HG03520 (cell line): ENCODE results near the gene EML6.
A peak's percentile ranks its signal among the peaks of the same experiment; 100 is the strongest.
"Not testable (repeated sequence)": the region's sequence is repeated elsewhere in the genome, so short reads cannot be mapped to it uniquely, and the experiment has no call there.

Experiments
- ATAC-seq: cut with Tn5 transposase; IDR thresholded peaks from one replicate; pipeline ENCODE4 v1.9.1; 2021; ENCODE audit warnings: mild to moderate bottlenecking, moderate library complexity; ENCODE audit not compliant: unreplicated experiment

The EML6 gene

DNA sequence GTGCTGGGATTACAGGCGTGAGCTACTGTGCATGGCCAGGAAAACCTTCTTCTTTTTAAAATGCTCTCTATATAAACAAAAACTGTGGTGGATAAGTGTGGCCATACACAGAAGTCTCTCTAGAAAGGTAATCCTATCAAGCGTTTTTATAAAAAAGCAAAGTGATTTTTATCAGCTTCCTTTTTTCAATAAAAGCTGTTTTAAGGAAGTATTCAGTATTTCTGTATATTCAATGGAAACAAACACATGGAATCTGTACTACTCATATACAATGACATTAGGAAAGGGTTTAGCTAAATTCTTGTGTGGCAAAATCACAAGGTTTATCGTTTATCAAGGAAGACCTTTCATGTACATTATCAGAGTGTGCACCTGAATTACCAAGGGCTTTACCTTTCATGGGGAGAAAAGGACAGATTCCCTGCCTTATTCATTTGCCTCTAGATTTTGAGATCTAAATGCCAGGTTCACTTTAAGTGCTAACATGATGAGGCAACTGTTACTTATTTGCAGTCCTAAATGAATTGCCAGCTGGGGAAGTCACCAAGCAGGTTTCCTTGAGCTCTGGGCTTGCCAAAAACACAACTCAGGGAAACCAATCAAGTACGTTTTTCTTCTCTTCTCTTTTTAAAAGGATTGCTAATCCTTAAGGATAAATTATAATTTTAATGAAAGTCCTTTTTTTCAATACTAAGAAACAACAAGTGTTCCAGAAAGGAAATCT is 256.0 kb downstream of the EML6 start:
- no peak for ATAC-seq

DNA sequence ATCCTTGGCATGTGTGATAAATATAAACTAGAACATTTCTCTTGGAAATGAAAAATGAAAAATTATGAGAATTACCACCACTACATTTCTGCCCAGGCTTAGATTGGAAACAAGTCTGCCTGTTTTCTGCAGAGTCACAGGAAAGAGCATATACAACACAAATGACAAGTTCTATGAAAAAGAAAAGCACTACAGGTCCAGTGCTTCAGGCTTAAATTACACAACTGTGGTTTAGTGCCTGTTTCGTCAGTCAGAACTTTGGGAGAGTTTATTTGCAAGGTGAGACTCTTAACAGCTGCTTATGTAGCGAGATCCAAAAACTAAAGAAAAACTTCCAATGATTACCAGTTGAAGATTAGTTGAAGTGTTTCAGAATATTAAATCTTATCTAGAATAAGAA is 257.9 kb downstream of the EML6 start:
- no peak for ATAC-seq

DNA sequence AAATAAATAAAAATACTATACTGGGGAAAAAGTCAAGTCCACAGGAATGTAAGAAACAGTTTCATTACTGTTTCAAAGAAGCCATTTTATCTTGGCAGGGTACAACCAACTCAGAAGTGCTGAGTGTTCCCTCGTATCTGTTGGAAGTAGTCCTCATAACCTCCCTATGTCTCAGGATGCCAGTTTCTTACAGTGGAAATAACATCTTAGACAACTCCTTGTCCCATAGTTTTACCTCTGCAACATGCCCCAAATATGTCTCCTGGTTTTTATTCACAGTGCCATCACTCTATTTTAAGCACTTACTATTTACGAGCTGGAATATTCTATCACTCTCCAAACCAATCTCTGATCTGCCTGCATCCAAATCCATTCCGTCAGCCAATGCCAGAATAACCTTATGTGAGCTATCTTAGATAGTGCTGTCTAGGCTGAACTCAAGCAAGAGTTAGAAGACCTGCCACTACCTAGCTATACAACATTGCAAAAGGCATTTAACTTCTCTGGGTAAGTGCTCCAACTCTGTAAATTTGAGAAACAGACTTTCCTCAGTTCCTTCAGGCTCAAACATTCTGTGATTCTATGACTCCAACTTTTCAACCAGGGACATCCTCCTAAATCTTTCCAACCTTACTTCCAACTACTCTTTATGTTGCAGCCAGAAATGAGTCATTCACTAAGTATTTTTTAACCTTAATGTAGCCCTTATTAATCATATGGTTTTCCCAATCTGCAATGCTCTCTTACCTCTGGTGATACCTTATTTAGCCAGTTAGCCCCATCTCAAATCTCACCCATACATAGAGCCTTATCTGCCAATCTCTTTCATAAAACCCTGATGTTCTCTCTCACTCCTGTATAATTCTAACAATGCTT is 260.1 kb downstream of the EML6 start:
- ATAC-seq = no peak

DNA sequence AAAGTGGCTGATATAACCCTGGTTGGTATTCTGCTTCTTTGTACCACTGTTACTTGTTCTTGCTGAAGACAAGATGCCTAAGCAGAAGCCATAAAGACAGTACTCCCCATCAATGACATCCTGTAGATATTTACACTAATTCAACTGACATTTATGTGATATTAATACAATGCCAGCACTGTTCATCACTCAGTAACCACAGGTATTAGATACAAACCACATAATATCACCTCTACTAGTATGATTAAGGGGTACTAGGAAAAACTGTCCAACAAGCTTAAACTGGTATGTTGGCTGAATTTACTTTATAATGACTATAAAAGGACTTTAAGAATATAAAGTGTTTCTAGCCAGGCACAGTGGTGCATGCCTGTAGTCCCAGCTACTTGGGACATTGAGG is 261.0 kb downstream of the EML6 start:
- no peak for ATAC-seq

DNA sequence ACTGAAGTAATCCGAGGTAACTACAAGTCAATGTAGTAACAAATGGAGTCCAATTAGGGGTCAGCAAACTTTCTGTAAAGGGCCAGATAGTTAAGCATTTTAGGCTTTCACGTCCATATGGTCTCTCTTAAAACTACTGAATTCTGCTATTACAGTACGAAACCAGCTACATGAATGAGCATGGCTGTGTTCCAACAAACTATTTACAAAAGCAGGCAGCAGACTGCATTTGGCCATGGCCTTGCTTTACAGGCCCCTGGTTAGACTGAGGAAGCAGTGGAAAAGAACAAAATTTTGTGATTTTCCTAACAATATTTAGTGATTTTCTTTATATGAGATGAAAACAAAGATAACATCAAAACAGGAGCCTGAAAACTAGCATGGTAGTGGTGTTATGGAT is 262.8 kb downstream of the EML6 start:
- no peak for ATAC-seq

DNA sequence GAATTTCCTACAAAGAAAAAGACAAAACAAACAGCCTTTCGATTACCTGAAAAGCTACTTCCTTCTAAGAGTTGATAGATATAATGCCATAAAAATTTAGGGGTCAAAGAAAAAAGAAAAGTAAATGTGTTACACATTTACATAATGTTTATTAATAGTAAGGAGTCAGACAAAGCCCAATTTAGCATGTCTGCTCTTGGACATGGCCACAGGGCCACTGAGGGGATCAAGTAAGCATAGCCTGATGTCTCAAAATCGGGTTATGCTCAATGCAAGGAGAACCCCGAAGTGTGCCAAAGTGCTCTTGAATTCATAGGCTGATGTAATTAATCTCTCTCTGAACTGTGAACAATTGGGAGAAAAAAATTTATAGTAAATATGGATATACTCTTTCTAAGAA is 265.1 kb downstream of the EML6 start:
- no peak for ATAC-seq

DNA sequence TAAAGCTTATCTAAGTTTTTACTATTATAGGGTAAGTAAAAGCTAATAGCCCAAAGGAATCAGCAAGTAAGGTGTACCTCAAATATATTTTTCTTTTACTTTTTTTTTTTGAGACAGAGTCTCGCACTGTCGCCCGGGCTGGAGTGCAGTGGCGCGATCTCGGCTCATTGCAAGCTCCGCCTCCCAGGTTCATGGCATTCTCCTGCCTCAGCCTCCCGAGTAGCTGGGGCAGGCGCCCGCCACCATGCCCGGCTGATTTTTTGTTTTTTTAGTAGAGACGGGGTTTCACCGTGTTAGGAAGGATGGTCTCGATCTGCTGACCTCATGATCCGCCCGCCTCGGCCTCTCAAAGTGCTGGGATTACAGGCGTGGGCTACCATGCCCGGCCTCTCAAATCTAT is 267.2 kb downstream of the EML6 start:
- not testable (repeated sequence) for ATAC-seq

DNA sequence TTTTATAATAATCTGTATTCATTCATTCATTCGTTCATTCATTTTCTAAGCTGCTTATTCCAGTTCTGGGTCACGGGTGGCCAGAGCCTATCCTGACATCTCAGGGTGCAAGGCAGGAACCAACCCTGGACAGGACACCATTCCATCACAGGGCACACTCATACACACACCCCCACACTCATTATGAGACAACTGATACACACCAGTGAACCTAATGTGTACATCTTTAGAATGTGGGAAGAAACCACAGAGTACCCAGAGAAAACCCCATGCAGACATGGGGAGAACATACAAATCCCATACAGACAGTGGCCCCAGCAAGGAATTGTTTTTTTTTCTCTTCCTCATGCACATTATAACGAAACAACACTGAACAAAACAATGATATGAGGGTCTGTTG is 272.1 kb downstream of the EML6 start:
- no peak for ATAC-seq

DNA sequence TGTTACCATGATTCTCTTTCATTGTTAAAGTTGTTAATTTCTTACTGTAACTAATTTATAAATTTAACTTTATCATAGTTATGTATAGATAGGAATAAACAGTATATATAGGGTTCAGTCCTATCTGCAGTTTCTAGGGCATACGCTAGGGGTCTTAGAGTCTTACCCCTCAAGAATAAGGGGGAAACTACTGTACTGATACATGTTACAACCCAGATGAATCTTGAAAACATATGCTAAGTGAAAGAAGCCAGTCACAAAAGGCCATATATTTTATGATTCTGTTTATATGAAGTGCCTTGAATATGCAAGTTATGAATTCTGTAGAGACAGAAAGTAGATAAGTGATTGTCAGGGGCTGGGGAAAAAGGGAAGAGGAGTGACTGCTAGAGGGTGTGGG is 274.4 kb downstream of the EML6 start:
- no peak for ATAC-seq

DNA sequence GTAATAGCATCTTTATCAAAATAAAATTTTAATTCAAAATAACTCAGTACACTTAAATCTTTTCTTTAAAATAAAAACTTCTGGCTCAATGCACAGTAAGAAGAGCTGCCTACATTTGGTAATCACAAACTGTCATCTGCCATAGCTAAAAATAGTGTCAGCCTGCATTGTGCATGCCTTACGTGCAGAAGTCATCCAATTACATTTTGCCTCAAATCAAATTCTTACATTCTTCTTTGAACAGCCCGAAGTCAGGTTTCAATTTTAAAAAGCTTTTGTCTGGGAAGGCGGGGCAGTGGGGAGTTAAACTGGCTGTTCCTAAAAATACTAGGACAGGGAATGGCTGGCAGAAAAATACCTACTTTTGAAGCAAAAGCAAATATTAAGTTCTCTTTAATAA is 275.7 kb downstream of the EML6 start:
- ATAC-seq = no peak

DNA sequence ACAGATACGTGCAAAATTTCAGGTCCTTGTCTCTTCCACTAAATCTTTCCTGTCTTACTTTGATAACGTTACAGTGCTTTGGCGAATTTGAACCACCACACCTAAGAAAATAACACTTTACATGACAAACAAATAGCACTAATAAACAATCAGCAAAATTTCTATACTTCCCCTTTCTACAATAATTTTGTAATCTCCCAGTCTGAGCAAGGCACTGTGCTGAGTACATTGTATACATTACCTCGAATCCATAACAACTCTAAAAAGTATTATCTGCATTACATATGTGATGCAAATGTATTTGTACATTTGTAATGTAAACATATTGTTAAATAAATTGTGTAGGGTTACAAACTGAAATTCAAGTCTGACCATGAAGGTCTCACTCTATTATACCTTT is 276.9 kb downstream of the EML6 start:
- no peak for ATAC-seq

DNA sequence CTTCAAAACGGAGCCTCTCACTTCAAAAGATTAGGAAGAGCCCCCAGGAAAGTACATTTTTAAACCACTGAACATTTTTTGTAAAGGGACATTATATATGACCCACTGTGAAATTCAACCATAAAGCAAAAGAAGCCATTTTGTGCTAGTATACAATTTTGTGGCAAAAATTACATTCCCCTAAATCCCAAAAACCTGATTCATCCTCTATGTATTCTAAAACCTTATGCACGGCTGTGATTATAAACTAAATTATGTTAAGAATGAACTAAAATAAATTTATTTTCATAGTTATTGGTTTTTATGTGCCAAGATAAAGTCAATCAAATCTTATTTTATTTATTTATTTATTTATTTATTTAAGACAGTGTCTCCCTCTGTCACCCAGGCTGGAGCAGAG is 278.3 kb downstream of the EML6 start:
- ATAC-seq = no peak

DNA sequence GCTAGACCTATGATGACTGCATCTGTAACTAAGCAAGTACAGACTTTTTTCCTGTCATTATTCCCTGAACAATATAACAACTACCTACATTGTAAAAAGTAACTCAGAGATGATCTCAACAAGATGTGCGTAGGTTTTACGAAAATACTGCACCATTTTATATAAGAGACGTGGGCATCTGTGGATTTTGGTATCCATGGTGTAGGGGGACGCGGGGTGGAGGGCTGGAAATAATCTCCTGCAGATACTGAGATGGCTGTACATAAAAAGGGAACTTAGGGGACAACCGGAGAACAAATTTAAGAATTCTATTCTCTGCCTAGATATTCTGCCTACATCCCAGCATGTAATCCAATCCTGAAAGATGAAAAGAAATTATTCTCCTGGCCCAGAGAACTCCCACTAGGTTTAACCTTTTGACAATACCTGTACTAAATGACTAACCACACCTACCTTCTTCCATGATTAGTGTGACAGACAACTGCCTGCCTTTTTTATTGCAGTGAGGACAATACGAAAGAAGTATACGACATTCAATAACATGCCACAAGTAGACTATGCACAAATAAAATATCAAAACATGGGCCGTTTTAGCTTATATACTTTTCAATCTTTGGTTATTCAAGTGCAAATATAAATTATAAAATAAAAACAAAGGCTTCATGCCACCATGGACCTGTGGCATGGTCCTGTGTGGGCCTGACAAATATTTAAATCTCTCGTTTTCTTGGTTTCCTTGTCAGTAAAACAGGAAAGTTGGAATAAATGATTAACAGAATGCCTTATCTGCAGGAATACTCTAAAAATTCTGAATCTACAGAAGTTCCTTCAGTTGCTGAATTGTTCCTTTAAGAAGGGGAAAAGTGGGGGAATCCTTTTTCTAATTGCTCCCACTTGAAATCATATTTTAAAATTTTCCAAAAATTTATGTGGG is 280.5 kb downstream of the EML6 start:
- no peak for ATAC-seq

DNA sequence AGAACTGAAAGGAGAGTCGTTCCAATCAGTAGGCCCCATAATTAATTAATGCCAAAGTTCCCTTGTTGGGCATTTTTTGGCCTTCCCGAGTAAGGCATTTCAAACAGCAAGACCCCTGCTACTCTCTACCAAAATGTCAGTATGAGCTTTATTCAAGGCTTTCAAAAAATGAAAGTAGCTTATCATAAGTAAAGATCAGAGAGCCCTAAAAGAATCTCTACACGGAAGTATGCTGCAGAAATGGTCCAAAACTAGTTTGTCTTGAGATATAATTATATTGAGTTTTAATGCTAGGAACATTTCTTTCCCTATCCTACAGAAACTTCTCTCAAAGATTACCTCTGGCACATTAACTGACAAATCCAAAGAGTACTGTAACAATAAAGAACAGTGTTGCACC is 282.8 kb downstream of the EML6 start:
- ATAC-seq = no peak

DNA sequence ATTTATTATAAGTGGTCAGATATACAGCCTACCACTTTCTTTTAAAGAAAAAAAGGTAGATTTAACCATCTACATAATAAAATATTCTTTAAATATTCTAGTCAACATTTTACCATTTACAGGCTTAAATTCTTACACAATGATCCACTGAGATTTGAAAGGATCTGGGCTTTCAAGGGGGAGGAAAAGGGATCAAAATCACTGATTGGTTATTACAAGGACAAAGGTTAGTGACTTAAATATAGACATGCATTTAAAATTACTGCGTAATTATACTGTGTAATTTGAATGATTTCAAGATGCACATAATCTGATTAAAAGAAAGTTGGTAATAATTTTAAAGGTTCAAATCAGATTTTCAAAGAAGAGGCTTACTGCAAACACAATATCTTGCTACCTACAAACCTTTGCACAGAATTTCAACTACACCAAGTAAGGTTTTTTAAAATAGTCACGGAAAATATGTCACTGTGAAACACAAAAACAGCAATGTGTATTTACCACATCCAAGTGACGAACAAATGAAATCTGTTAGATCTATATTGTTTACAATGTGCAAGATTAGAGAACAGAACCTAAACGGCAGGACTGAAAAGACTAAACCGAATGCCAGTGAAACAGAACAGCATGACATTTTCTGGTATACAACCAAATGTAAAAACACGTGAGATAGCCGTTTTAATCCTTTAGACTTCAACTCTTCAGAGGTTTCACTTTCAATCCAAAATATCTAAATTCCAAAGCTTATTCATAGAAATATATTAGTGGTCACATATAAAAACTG is 286.0 kb downstream of the EML6 start:
- ATAC-seq = no peak

DNA sequence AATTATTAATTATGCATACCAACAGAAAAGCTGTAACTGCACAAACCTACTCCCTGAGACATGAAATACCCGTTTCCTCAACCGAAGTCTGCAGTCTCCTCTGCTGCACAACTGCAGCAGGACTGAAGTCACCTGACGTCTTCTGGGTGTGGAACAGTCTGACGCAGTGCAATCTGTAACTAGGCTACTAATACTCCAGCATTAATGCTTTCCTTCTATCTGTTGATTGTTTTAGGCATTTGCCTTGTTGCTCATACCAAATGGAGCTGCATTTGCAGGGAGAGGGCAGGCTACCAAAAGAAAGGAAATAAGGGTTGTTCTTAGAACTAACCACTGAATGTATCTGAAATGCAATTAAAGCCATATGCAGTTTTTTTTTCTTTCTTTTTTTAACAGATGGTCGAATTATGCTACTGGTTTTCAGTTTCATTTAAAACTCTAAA is 286.7 kb downstream of the EML6 start:
- peak; percentile 88 for ATAC-seq

DNA sequence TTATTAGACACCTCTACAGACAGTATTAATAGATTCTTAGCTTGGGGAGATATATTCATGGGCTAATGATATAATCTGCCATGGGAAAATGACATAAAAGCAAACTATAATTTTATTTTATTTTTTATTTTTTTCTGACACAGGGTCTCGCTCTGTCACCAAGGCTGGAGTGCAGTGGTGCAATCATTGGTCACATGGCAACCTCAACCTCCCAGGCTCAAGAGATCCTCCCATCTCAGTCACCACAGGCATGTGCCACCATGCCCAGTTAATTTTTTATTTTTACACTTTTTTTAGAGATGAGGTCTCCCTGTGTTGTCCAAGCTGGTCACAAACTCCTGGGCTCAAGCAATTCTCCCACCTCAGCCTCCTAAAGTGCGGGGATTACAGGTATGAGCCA is 287.5 kb downstream of the EML6 start:
- no peak for ATAC-seq

DNA sequence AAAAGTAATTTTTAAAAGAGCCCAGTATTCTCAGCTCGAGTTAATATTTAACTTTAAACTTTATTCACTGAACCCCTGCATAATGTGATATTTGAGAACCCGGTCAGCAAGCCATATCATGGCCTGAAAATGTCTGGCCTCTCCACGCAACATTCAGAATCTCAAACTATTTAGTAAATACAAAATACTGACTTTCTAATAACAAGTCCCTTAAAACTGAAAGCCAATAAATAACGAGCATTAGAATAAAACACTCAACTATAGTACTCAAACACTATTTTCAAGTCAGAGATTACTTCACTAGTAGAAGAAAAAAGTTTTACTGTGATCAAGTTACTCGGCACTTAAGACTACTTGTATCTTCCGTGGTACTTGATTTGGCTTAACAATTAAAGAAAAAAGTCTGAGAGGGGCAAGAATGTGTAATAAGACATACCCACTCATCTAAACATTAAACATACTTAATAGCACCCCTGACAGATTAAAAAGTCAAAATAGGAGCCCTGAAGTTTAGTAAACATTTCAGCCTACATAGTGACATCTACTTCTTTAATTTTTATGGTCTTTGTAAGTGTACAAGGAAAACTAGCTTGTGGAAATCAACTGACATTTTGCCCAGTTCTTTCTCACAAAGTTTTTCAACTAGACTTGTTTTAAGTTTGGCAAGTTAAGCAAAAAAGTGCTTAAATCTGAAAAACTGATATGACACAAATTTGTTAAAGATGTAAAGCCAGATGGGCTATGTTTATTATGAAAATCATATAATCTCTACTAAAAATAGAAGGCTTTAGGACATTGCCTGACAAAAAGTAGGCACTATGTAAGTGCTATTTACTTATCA is 288.6 kb downstream of the EML6 start:
- no peak for ATAC-seq

DNA sequence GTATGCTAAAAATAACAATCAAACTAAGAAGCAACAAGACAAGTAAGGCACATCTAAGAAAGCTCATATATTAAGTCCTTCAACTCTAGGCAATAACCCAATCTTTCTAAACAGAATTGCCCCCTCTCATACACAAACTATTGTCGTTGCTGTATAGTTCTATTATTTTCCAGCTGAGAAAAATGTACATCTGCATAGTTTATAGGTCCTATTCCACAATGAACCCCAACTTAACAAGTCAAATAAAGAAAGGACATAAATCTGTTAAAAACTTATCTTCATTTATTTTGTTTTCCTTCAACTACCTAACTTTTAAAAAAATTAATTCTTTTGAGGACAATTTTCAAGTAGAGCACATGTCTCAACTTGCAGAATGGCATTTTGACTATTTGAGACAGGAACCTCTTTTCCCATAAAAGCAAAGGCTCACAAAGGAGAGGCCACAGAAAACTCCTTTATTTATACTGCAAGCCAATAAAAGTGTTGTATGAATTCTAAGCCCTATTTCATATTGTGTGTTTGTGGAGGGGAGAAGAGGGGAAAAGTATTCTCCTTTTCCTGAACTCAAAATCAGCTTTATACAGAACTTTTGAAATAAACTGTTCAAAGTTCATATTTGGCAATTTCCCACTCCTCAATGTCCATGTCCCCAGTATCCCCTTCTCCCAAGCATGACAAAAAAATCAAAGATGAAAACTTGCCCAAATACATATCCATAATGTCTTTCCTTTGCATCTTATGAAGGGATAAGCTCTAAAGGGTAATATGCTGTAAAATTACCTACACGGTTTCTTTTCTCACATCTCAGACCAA is 289.4 kb downstream of the EML6 start:
- ATAC-seq = no peak
